GM19193 (cell line): ENCODE measurements around the gene MATCAP1.

Source experiments
- POLR2A ChIP-seq: IDR thresholded peaks from 4 replicates; pipeline ENCODE4 v1.6.1; 2011; ENCODE audit not compliant: insufficient read depth, insufficient read length; ENCODE audit errors: extremely low read depth

Gene MATCAP1

DNA sequence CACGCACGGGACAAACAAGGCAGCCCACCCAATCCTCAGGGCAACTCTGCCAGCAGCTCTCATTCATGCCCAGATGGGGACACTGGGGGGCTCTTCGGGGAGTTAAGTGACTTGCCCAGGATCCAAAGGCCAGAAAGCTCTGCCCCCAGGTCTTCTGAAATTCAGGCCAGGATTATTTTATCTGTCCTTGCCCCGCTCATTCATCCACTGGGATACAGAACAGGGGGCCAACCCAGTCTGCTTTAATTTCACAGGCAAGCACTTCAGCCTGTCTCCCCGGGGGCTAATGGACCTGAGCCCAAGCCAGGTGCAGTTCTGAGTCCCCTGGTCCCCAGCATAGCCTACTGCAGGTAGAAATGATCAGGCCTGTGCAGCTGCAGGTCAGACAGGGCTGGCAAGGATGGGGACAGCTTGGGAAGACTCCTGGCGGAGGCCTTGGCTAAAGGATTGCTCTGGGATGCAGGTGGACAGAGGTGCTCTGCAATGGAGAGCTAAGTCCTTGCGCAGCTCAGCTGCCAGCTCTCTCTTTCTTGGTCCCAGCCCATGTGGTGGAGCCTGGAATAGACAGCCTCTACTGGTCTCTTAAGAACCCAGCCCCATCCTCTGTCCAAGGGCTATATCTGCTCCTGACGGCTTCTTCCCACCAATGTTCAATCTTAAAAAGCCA lies 32.2 kb downstream of the MATCAP1 start:
- no peak for TF ChIP-seq POLR2A

DNA sequence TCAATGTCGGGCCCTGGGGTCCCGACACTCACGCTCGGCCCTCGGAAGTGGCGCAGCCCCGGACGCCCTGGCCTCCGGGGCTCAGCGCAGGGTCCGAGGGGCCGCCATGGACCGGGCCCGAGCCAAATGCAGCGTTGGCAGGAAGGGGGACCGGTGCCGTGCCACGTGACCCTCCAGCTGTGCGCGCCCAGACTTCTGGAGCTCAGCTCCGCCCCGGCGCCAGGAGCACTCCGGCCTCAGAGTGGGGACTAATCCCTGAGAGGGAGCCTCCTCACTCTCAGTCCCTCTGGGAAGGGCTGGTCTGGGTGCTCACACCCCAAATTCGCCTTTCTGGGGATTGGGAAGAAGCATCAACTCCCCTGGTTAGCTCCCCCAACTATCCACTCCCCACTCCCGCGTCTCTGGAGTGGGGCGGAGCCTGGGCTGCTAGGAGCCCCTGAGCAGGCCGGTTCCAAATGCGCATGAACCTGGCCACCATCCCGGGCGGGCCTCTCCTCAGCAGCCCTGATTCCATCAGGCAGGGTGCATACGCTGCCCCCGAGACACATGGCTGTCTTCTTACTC lies 32.8 kb downstream of the MATCAP1 start, which contains the start of gene B3GNT9:
TSS of gene B3GNT9 (minus strand) at position 166 of the 564 bp plus-strand sequence. CDS start 513 bp downstream, outside the sequence.
- peak; percentile 39 for TF ChIP-seq POLR2A

- TF ChIP-seq POLR2A, result no peak
Measured at GRCh38 chr16:67150047-67150832, 33.5 kb downstream of the MATCAP1 start.

- TF ChIP-seq POLR2A, result no peak
Measured at GRCh38 chr16:67149276-67150046, 34.3 kb downstream of the MATCAP1 start.

- TF ChIP-seq POLR2A, result no peak
Measured at GRCh38 chr16:67148656-67149275, 35.0 kb downstream of the MATCAP1 start.

GRCh38 chr16:67148221-67148620 lies 35.5 kb downstream of the MATCAP1 start:
- no peak for TF ChIP-seq POLR2A

GRCh38 chr16:67147437-67148140 lies 36.2 kb downstream of the MATCAP1 start:
- TF ChIP-seq POLR2A, result no peak

DNA sequence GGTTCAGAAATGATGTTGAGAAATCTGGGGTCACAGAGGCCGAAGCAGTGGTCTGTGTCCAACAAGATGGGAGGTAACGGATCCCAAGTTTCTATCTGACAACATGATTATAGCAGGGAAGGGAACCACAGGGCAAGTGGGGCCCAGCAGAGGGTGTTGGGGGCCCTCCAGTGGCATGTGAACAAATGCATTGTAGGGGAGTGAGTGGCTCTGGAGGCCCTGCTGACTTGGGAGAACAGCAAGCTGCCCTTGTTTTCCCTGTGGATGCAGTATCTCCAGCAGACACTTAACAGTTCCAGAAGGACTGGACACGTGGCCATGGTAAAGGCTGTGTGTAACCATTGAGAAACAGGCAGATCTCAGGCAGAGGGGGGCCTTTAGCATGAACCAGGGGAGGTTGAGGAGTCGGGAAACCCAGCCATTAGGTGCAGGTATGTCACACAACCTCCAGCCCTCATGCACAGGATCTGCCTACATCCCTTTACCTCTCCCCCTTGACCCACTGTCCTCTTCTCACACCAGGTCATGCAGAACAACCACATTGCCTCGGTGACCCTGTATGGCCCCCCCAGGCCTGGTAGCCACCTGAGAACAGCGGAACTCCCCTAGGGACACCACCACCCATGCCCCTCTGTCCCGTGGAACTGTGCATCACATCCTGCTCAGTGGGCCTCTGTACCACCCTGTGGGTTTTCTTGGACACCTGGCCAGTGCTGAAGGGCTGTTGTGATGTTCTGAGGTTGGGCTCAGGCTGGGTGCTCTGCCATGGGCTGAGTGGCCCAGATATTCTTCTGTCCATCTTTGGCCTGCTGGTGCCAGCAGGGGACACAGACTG lies 37.0 kb downstream of the MATCAP1 start:
- TF ChIP-seq POLR2A, result no peak

GRCh38 chr16:67145746-67146145 lies 38.0 kb downstream of the MATCAP1 start:
- TF ChIP-seq POLR2A, result no peak

GRCh38 chr16:67144943-67145342 lies 38.8 kb downstream of the MATCAP1 start:
- no peak for TF ChIP-seq POLR2A

GRCh38 chr16:67142342-67142741 lies 41.4 kb downstream of the MATCAP1 start:
- TF ChIP-seq POLR2A, result no peak

- TF ChIP-seq POLR2A, result no peak
Measured at GRCh38 chr16:67141391-67141790, 42.4 kb downstream of the MATCAP1 start.

- TF ChIP-seq POLR2A, result no peak
Measured at GRCh38 chr16:67137605-67138004, 46.2 kb downstream of the MATCAP1 start.

DNA sequence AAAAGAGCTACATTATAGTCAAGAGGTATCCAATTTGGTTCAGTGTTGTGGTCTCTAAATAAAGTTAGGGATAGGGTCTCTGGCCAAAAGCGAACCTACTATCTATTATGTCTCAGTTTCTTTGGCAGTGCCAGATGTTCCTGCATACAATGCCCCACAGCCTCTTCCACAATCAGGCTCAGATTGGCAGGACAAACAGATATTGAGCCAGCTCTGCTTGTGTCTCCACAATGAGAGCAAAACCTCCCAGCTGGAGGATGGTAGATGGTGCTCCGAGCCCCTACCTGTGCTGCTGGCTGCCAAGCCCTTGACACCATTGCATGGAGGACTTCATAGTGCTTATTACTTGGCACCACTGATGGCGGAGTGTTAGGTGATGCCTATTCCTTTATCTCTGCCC lies 54.3 kb downstream of the MATCAP1 start:
- no peak for TF ChIP-seq POLR2A

GRCh38 chr16:67128887-67129286 lies 54.9 kb downstream of the MATCAP1 start:
- no peak for TF ChIP-seq POLR2A
